SK-N-MC (cell line): ENCODE data around the gene MSH3.

Source experiments
- EZH2 ChIP-seq: fragments of 200-600 bp; sonication (generic); IDR thresholded peaks from one replicate; pipeline ENCODE4 v1.6.1; 2017; ENCODE audit warnings: antibody characterized with exemption
- FOXP2 ChIP-seq: optimal IDR thresholded peaks from 2 replicates; pipeline ENCODE3; 2011; ENCODE audit warnings: mild to moderate bottlenecking, moderate library complexity; ENCODE audit not compliant: insufficient read depth; ENCODE audit errors: extremely low read length, control extremely low read depth
- POLR2AphosphoS5 ChIP-seq: IDR thresholded peaks from 2 replicates; pipeline ENCODE4 v1.6.1; 2012; ENCODE audit warnings: mild to moderate bottlenecking, low read depth, low read length, borderline replicate concordance

DNA sequence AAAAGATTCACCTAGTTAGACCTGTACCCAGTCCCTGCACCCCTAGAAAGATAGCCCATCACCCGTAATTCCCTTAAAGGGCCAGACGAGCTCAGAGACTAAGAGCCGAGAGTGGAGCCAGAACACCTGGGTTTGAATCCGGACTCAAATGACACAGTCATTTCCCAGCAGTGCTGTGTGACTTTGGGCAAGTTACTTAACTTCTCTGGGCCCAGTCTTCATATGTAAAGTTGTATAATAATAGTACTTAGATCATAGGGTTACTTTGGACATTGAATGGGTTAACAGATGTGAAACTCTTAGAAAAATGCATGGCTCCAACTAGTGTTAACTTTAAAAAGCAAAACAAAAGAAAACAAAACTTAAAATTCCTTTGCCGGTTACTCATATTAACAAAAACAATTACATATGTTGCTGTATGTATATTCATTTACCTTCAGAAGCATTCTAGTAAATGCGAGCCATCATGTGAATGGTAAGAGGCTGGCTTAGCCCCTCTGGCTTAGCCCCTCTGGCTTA, 265.3 kb downstream of the MSH3 start:
- TF ChIP-seq EZH2: no peak
- TF ChIP-seq POLR2AphosphoS5: no peak
- TF ChIP-seq FOXP2: no peak
